ENCODE measurements around the gene BAK1. TPM values are rescaled to one million over a fixed set of nuclear protein-coding genes. Genes with fewer than 3 reads are reported as not detected.

Gene BAK1
- total RNA-seq, 1 experiment from 2014 or later: 31.5 TPM

GRCh38 chr6:33571637-33572316 is 8.3 kb downstream of the BAK1 start:
- ATAC-seq (peak; percentile 43), DNase-seq (ENCODE audit: low read depth, low spot score) (no peak)
- no TSS peak for BruUV-seq (replicated peaks)
- ChIA-PET CTCF (no interaction called here), POLR2A (no interaction called here)
- no peak for TF ChIP-seq POLR2AphosphoS5 (IDR thresholded peaks at IDR 0.05; ENCODE audit: low read depth, low read length)
- TF ChIP-seq REST (IDR thresholded peaks at IDR 0.05; ENCODE audit: insufficient read depth in 1 of 2, low read depth in 2 of 2, low read length in 1 of 2): no peak
- TF ChIP-seq TCF7L2 (IDR thresholded peaks at IDR 0.05; ENCODE audit: low read depth, low read length): no peak
- no peak for TF ChIP-seq SIN3A (IDR thresholded peaks at IDR 0.05; ENCODE audit: borderline replicate concordance, insufficient read depth, low read depth, low read length)
- no peak for TF ChIP-seq CTCF (IDR thresholded peaks at IDR 0.05)
- Histone ChIP-seq H3K27ac (ENCODE audit: low read length) (peak overlapping the region; percentile 85), H3K36me3 (ENCODE audit: control insufficient read depth, insufficient read depth, low read length) (no peaks in the 10 kb centered on the region), H3K4me3 (ENCODE audit: low read depth in 2 of 2, low read length in 2 of 2) (peak overlapping the region; percentile 65 to 78), H3K27me3 (ENCODE audit: control insufficient read depth, insufficient read depth, low read length) (no peaks in the 10 kb centered on the region), H3K9me3 (ENCODE audit: control insufficient read depth, insufficient read depth, low read depth, low read length) (no peaks in the 10 kb centered on the region), H3K4me1 (ENCODE audit: control insufficient read depth, insufficient read depth, low read length) (peaks cover 3% of the 10 kb centered on the region)
- in situ Hi-C loops (cut with HindIII; ENCODE audit: low pct_unique_long_range_greater_than_20kb, low sequenced_read_pairs) (no loop called here), intact Hi-C loops (cut with micrococcal nuclease; ENCODE audit: unreplicated experiment) (loop anchor here (10.0 kb wide), 1 partner anchor 117 kb away; the partner anchor contains the start of gene ZBTB9)

- TF ChIP-seq POLR2AphosphoS5 (IDR thresholded peaks at IDR 0.05; ENCODE audit: low read depth, low read length) (peak; percentile 78), CTCF (IDR thresholded peaks at IDR 0.05) (no peak), SIN3A (IDR thresholded peaks at IDR 0.05; ENCODE audit: borderline replicate concordance, insufficient read depth, low read depth, low read length) (no peak; the same call in 1 of the 2 replicates), REST (IDR thresholded peaks at IDR 0.05; ENCODE audit: insufficient read depth in 1 of 2, low read depth in 2 of 2, low read length in 1 of 2) (0 out of 4 replicates have a peak, but pooled peaks of 1 of the 2 experiments have one; percentile 30), TCF7L2 (IDR thresholded peaks at IDR 0.05; ENCODE audit: low read depth, low read length) (peak; percentile 72)
- peaks cover 3% of the 10 kb centered on the region for H3K4me1 ChIP-seq (ENCODE audit: control insufficient read depth, insufficient read depth, low read length)
- H3K4me3 ChIP-seq (ENCODE audit: low read depth in 2 of 2, low read length in 2 of 2): peak overlapping the region; percentile 65 to 78
- DNase-seq (ENCODE audit: low read depth, low spot score) (no peak), ATAC-seq (peak; percentile 98)
- H3K36me3 ChIP-seq (ENCODE audit: control insufficient read depth, insufficient read depth, low read length): no peaks in the 10 kb centered on the region
- ChIA-PET POLR2A (interaction anchor here (0.5 kb wide), 1 partner anchor 666 kb away, joined by 10 read pairs; the partner anchor contains the start of gene HMGA1), CTCF (interaction anchor here (0.5 kb wide), 1 partner anchor 199 kb away, joined by 5 read pairs; no protein-coding TSS in a partner anchor)
- in situ Hi-C loops (cut with HindIII; ENCODE audit: low pct_unique_long_range_greater_than_20kb, low sequenced_read_pairs): no loop called here
- intact Hi-C loops (cut with micrococcal nuclease; ENCODE audit: unreplicated experiment): loop anchor here (10.0 kb wide), 1 partner anchor 116 kb away; the partner anchor contains the start of gene ZBTB9
- H3K9me3 ChIP-seq (ENCODE audit: control insufficient read depth, insufficient read depth, low read depth, low read length): no peaks in the 10 kb centered on the region
- peak overlapping the region; percentile 85 for H3K27ac ChIP-seq (ENCODE audit: low read length)
- no TSS peak for BruUV-seq (replicated peaks)
- no peaks in the 10 kb centered on the region for H3K27me3 ChIP-seq (ENCODE audit: control insufficient read depth, insufficient read depth, low read length)
Observed at GRCh38 chr6:33570806-33571636, 9.1 kb downstream of the BAK1 start.
